Endothelial cell (in vitro differentiated cells): ENCODE results near the gene LRP5. TPM values are rescaled to one million over a fixed set of nuclear protein-coding genes. Genes with fewer than 3 reads are reported as not detected.

ENCODE experiments used
- DNase-seq: peaks from one replicate; pipeline ENCODE4 v3.0.0; 2021; ENCODE audit warnings: low spot score
- H3K27ac Mint-ChIP-seq: one replicate; pipeline ENCODE4 v1.8.0; 2021; ENCODE audit warnings: mixed read lengths, inconsistent platforms; ENCODE audit not compliant: unreplicated experiment
- H3K27me3 Mint-ChIP-seq: one replicate; pipeline ENCODE4 v1.8.0; 2021; ENCODE audit warnings: mild to moderate bottlenecking, moderate library complexity, mixed read lengths, inconsistent platforms; ENCODE audit not compliant: unreplicated experiment
- H3K36me3 Mint-ChIP-seq: one replicate; pipeline ENCODE4 v1.8.0; 2021; ENCODE audit warnings: mild to moderate bottlenecking, low read depth, mixed read lengths, inconsistent platforms; ENCODE audit not compliant: unreplicated experiment
- H3K4me1 Mint-ChIP-seq: one replicate; pipeline ENCODE4 v1.8.0; 2021; ENCODE audit warnings: mild to moderate bottlenecking, mixed read lengths, inconsistent platforms; ENCODE audit not compliant: unreplicated experiment
- H3K4me3 Mint-ChIP-seq: one replicate; pipeline ENCODE4 v1.8.0; 2021; ENCODE audit warnings: mild to moderate bottlenecking, mixed read lengths, inconsistent platforms; ENCODE audit not compliant: unreplicated experiment
- H3K9me3 Mint-ChIP-seq: one replicate; pipeline ENCODE4 v1.8.0; 2021; ENCODE audit warnings: mixed read lengths, inconsistent platforms; ENCODE audit not compliant: unreplicated experiment
- CTCF ChIP-seq: fragments of 200-600 bp; sonication (generic); IDR thresholded peaks from one replicate; pipeline ENCODE4 v1.5.0; 2021; ENCODE audit warnings: antibody characterized with exemption; ENCODE audit not compliant: unreplicated experiment
- total RNA-seq: library from RNA; stranded (reverse); fragmentation: NEBNext Ultra II Directional; extraction: Animal tissue kit (Norgen Biotek cat#: 25700); gene quantifications from one replicate; pipeline ENCODE4 v1.2.1, GENCODE V29; 2021; ENCODE audit not compliant: unreplicated experiment

LRP5 gene
- total RNA-seq, 1 donor from 2014 or later: 72.3 TPM

- peaks cover 8% of the 10 kb centered on the region for H3K27me3 Mint-ChIP-seq
- no peaks in the 10 kb centered on the region for H3K9me3 Mint-ChIP-seq
- DNase-seq: no peak
- peaks cover 7% of the 10 kb centered on the region for H3K4me1 Mint-ChIP-seq
- H3K36me3 Mint-ChIP-seq: peaks cover 48% of the 10 kb centered on the region
- no peak overlapping the region for H3K27ac Mint-ChIP-seq
- TF ChIP-seq CTCF: no peak
- no peak overlapping the region for H3K4me3 Mint-ChIP-seq
Measured at GRCh38 chr11:68364581-68364980, 52.2 kb downstream of the LRP5 start.

- no peak for TF ChIP-seq CTCF
- Mint-ChIP-seq H3K9me3 (no peaks in the 10 kb centered on the region), H3K4me3 (no peak overlapping the region), H3K27ac (no peak overlapping the region), H3K4me1 (peaks cover 7% of the 10 kb centered on the region), H3K27me3 (peaks cover 10% of the 10 kb centered on the region), H3K36me3 (peaks cover 49% of the 10 kb centered on the region)
- DNase-seq: no peak
Measured at GRCh38 chr11:68365943-68366435, 53.6 kb downstream of the LRP5 start.

GRCh38 chr11:68367252-68367651, 54.9 kb downstream of the LRP5 start:
- H3K9me3 Mint-ChIP-seq: peaks cover 4% of the 10 kb centered on the region
- peaks cover 12% of the 10 kb centered on the region for H3K27me3 Mint-ChIP-seq
- H3K36me3 Mint-ChIP-seq: peaks cover 50% of the 10 kb centered on the region
- H3K27ac Mint-ChIP-seq: no peak overlapping the region
- DNase-seq: no peak
- peaks cover 13% of the 10 kb centered on the region for H3K4me1 Mint-ChIP-seq
- H3K4me3 Mint-ChIP-seq: no peak overlapping the region
- TF ChIP-seq CTCF: no peak

GRCh38 chr11:68369756-68370155, 57.4 kb downstream of the LRP5 start:
- H3K4me3 Mint-ChIP-seq: no peak overlapping the region
- H3K4me1 Mint-ChIP-seq: peaks cover 21% of the 10 kb centered on the region
- peaks cover 4% of the 10 kb centered on the region for H3K9me3 Mint-ChIP-seq
- H3K27ac Mint-ChIP-seq: no peak overlapping the region
- TF ChIP-seq CTCF: no peak
- H3K36me3 Mint-ChIP-seq: peaks cover 47% of the 10 kb centered on the region
- no peak for DNase-seq
- peaks cover 14% of the 10 kb centered on the region for H3K27me3 Mint-ChIP-seq

- no peak overlapping the region for H3K27ac Mint-ChIP-seq
- peaks cover 4% of the 10 kb centered on the region for H3K9me3 Mint-ChIP-seq
- peak overlapping the region; percentile 42 for H3K4me3 Mint-ChIP-seq
- DNase-seq: no peak
- H3K36me3 Mint-ChIP-seq: peaks cover 42% of the 10 kb centered on the region
- peaks cover 13% of the 10 kb centered on the region for H3K27me3 Mint-ChIP-seq
- TF ChIP-seq CTCF: no peak
- peaks cover 24% of the 10 kb centered on the region for H3K4me1 Mint-ChIP-seq
Measured at GRCh38 chr11:68370211-68371111, 58.1 kb downstream of the LRP5 start.
